SK-N-SH (cell line): ENCODE data around the gene NOP56.

ENCODE experiments used
- CTCF ChIP-seq: fragments of 200-600 bp; sonication (generic); IDR thresholded peaks from 2 replicates; pipeline ENCODE4 v1.6.1; 2017; ENCODE audit warnings: antibody characterized with exemption, mild to moderate bottlenecking, moderate library complexity
- REST ChIP-seq: IDR thresholded peaks from 2 replicates; pipeline ENCODE4 v1.6.1; 2012; ENCODE audit warnings: mild to moderate bottlenecking, low read depth, low read length, moderate library complexity
- TAF1 ChIP-seq: IDR thresholded peaks from 2 replicates; pipeline ENCODE4 v1.6.1; 2012; ENCODE audit warnings: low read depth, mild to moderate bottlenecking, low read length, moderate library complexity, borderline replicate concordance
- YY1 ChIP-seq: IDR thresholded peaks from 2 replicates; pipeline ENCODE4 v1.4.0; 2012; ENCODE audit warnings: low read depth, mild to moderate bottlenecking

- TF ChIP-seq CTCF (no peak), TAF1 (no peak), REST (no peak), YY1 (no peak)
These were observed 49.7 kb upstream of the NOP56 start for GRCh38 chr20:2602746-2603145.
